ENCODE measurements around the gene AMPH. TPM values are rescaled to one million over a fixed set of nuclear protein-coding genes. Genes with fewer than 3 reads are reported as not detected.

AMPH gene
- 1.5 and 3.6 TPM in 2 replicates for total RNA-seq
- polyA plus RNA-seq = 2.4 and 9.0 TPM in 2 replicates
- 1.7 and 6.5 TPM in 2 replicates for polyA plus RNA-seq (2012)
- polyA minus RNA-seq (ENCODE audit: low replicate concordance) = 3.4 and 4.8 TPM in 2 replicates

DNA sequence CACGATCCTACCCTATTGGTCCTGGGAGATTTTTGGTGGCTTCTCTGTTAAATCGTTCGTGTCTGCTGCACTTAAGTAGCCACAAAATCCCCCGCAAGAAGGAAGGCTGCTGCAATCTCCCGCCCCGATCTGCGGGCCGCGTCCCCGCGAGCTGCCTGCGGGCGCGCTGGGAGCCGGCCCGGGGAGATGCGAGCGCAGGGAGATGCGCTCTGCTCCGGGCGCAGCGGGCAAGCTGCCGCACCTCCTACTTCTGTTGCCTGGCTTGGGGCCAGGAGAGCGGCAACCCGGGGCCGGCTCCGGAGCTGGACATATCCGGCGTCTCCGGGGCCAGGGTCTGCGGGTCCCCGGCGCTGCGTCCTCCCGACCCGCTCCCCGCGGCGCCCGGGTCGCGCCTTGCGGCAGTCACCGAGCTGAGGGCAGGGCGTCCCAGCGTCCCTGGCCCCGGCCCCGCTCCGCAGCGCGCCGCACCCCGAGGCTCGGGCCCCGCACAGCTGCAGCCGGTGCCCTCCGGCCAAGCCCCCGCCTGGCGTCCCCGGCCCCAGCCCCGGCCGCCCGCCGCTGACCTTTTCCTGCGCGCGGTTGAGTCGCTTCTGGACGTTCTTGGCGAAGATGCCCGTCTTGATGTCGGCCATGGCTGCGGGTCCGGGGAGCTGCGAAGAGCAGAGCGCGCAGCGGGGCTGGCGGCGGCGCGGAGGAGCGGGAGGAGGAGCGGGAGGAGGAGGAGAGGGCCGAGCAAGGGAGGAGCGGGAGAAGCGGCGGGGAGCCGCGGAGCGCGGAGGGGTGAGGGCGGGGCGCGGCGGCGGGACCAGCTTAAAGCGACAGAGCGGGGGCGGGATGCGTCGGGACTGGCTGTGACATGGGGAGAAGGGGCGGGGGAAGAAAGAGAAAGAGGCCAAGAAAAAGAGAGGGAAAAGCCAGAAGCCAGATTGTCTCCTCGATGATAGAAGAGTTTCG is at the start of gene AMPH:
Gene AMPH (minus strand): TSS at position 654 of the 954 bp plus-strand sequence. CDS start 22 bp downstream, at position 632.
- no peaks in the 10 kb centered on the region for H4K20me1 ChIP-seq (ENCODE audit: control insufficient read depth, extremely low read depth, insufficient read depth, low read length)
- H3K79me2 ChIP-seq (ENCODE audit: control insufficient read depth, insufficient read depth, low read length) = no peaks in the 10 kb centered on the region
- no peaks in the 10 kb centered on the region for H3K4me1 ChIP-seq (ENCODE audit: control insufficient read depth, extremely low read depth, insufficient read depth, low read length)
- TF ChIP-seq CTCF (conservative IDR thresholded peaks at IDR 0.05 in 1 of 2, IDR thresholded peaks at IDR 0.05 in 1 of 2; ENCODE audit: low read depth in 1 of 2, low read length in 2 of 2) = no peak
- no peak for TF ChIP-seq EZH2 (IDR thresholded peaks at IDR 0.05; ENCODE audit: low read length, missing control alignments)
- H3K27ac ChIP-seq (ENCODE audit: insufficient read depth, low read length) = no peak within 1 kb of the TSS
- DNase-seq (ENCODE audit: low read depth in 2 of 2) = peak; percentile 53 to 62
- H3K9ac ChIP-seq (ENCODE audit: insufficient read depth, low read length) = no peak within 1 kb of the TSS
- no peaks in the 10 kb centered on the region for H3K27me3 ChIP-seq (ENCODE audit: control insufficient read depth, insufficient read depth, low read length)
- H3K36me3 ChIP-seq (ENCODE audit: control insufficient read depth, insufficient read depth, low read length) = no peaks in the 10 kb centered on the region
- H3K9me3 ChIP-seq (ENCODE audit: control insufficient read depth, insufficient read depth, low read depth, low read length) = no peaks in the 10 kb centered on the region
- H3K4me3 ChIP-seq (replicated peaks in 1 of 4; ENCODE audit: control extremely low read depth in 1 of 4, insufficient read depth in 1 of 4, low read depth in 3 of 4, low read length in 4 of 4) = peak within 1 kb of the TSS; percentile 47 to 62 (median 56)
- peak within 1 kb of the TSS; percentile 77 for H3K4me2 ChIP-seq (ENCODE audit: extremely low read depth, insufficient read depth, low read length)
- H2AFZ ChIP-seq (ENCODE audit: low read length) = no peak within 1 kb of the TSS

- Histone ChIP-seq H4K20me1 (ENCODE audit: control insufficient read depth, extremely low read depth, insufficient read depth, low read length) (no peaks in the 10 kb centered on the region), H3K79me2 (ENCODE audit: control insufficient read depth, insufficient read depth, low read length) (no peaks in the 10 kb centered on the region), H3K27ac (ENCODE audit: insufficient read depth, low read length) (no peak overlapping the region), H3K27me3 (ENCODE audit: control insufficient read depth, insufficient read depth, low read length) (no peaks in the 10 kb centered on the region), H3K9me3 (ENCODE audit: control insufficient read depth, insufficient read depth, low read depth, low read length) (no peaks in the 10 kb centered on the region), H2AFZ (ENCODE audit: low read length) (no peak overlapping the region), H3K4me2 (ENCODE audit: extremely low read depth, insufficient read depth, low read length) (no peak overlapping the region), H3K36me3 (ENCODE audit: control insufficient read depth, insufficient read depth, low read length) (no peaks in the 10 kb centered on the region), H3K4me3 (replicated peaks in 1 of 4; ENCODE audit: control extremely low read depth in 1 of 4, insufficient read depth in 1 of 4, low read depth in 3 of 4, low read length in 4 of 4) (no peak overlapping the region), H3K4me1 (ENCODE audit: control insufficient read depth, extremely low read depth, insufficient read depth, low read length) (no peaks in the 10 kb centered on the region), H3K9ac (ENCODE audit: insufficient read depth, low read length) (no peak overlapping the region)
- DNase-seq (ENCODE audit: low read depth in 2 of 2) = peak in 1 of 2 donors; percentile 44
- TF ChIP-seq CTCF (conservative IDR thresholded peaks at IDR 0.05 in 1 of 2, IDR thresholded peaks at IDR 0.05 in 1 of 2; ENCODE audit: low read depth in 1 of 2, low read length in 2 of 2) (no peak), EZH2 (IDR thresholded peaks at IDR 0.05; ENCODE audit: low read length, missing control alignments) (no peak)
Measured at GRCh38 chr7:38679419-38679818, 48.2 kb upstream of the AMPH start.

- H3K27ac ChIP-seq (ENCODE audit: insufficient read depth, low read length) = no peak overlapping the region
- no peak overlapping the region for H3K9ac ChIP-seq (ENCODE audit: insufficient read depth, low read length)
- DNase-seq (ENCODE audit: low read depth in 2 of 2) = no peak
- H3K4me2 ChIP-seq (ENCODE audit: extremely low read depth, insufficient read depth, low read length) = no peak overlapping the region
- H3K4me3 ChIP-seq (replicated peaks in 1 of 4; ENCODE audit: control extremely low read depth in 1 of 4, insufficient read depth in 1 of 4, low read depth in 3 of 4, low read length in 4 of 4) = no peak overlapping the region
- no peaks in the 10 kb centered on the region for H3K79me2 ChIP-seq (ENCODE audit: control insufficient read depth, insufficient read depth, low read length)
- no peaks in the 10 kb centered on the region for H3K9me3 ChIP-seq (ENCODE audit: control insufficient read depth, insufficient read depth, low read depth, low read length)
- H3K27me3 ChIP-seq (ENCODE audit: control insufficient read depth, insufficient read depth, low read length) = no peaks in the 10 kb centered on the region
- H4K20me1 ChIP-seq (ENCODE audit: control insufficient read depth, extremely low read depth, insufficient read depth, low read length) = no peaks in the 10 kb centered on the region
- no peak overlapping the region for H2AFZ ChIP-seq (ENCODE audit: low read length)
- no peaks in the 10 kb centered on the region for H3K36me3 ChIP-seq (ENCODE audit: control insufficient read depth, insufficient read depth, low read length)
- no peak for TF ChIP-seq EZH2 (IDR thresholded peaks at IDR 0.05; ENCODE audit: low read length, missing control alignments)
- TF ChIP-seq CTCF (conservative IDR thresholded peaks at IDR 0.05 in 1 of 2, IDR thresholded peaks at IDR 0.05 in 1 of 2; ENCODE audit: low read depth in 1 of 2, low read length in 2 of 2) = no peak
- no peaks in the 10 kb centered on the region for H3K4me1 ChIP-seq (ENCODE audit: control insufficient read depth, extremely low read depth, insufficient read depth, low read length)
Measured at GRCh38 chr7:38678698-38679054, 47.5 kb upstream of the AMPH start.
